Measurements from ENCODE around the gene ZNF654. TPM values are rescaled to one million over a fixed set of nuclear protein-coding genes. Genes with fewer than 3 reads are reported as not detected.

ZNF654 gene
- total and polyA plus RNA-seq, 9 of the 15 experiments (the other 6 are each of a cell fraction or from before 2014, with no cell fraction given): 2.4 to 8.6 (median 5.1) TPM

- Histone ChIP-seq H3K79me2 (ENCODE audit: control insufficient read depth, insufficient read depth, low read length) (peaks cover 75% of the 10 kb centered on the region), H3K9me1 (ENCODE audit: control insufficient read depth, insufficient read depth, low read length) (no peaks in the 10 kb centered on the region), H3K27me3 (ENCODE audit: control insufficient read depth in 2 of 2, insufficient read depth in 2 of 2, low read length in 2 of 2) (no peaks in the 10 kb centered on the region), H3K9ac (ENCODE audit: insufficient read depth in 1 of 2, low read depth in 2 of 2, low read length in 2 of 2) (peak overlapping the region; percentile 80 to 93), H3K4me3 (peak overlapping the region; percentile 96), H3K27ac (ENCODE audit: extremely low read depth, low read depth, low read length) (peak overlapping the region; percentile 93), H2AFZ (ENCODE audit: low read depth, low read length) (peak overlapping the region; percentile 28; the same call in 1 of the 2 replicates), H3K36me3 (ENCODE audit: control insufficient read depth, insufficient read depth, low read length) (peaks cover 31% of the 10 kb centered on the region), H3K9me3 (replicated peaks; ENCODE audit: control insufficient read depth, insufficient read depth, low read depth, low read length) (no peaks in the 10 kb centered on the region), H3K4me1 (replicated peaks in 1 of 2; ENCODE audit: control insufficient read depth in 2 of 2, insufficient read depth in 2 of 2, low read length in 2 of 2) (peaks cover 0 to 11% of the 10 kb centered on the region in 2 experiments; a peak in 1 of 5 replicates), H3K4me2 (ENCODE audit: insufficient read depth, low read length) (peak overlapping the region; percentile 75), H4K20me1 (replicated peaks; ENCODE audit: control insufficient read depth, insufficient read depth, low read length) (0 out of 2 replicates have a peak, but pooled peaks cover 2% of the 10 kb centered on the region)
- ChIA-PET CTCF (ENCODE audit: low intra/inter-chr PET ratio) (no interaction called here), POLR2A (interaction anchor here (1.4 kb wide), 1 partner anchor 10 kb away, joined by 8 read pairs; no protein-coding TSS in a partner anchor)
- ATAC-seq (no peak), FAIRE-seq (no peak), DNase-seq (ENCODE audit: extremely low read depth in 1 of 4, low spot score in 3 of 4) (no peak)
- BruUV-seq (replicated peaks): TSS peak; percentile 53
- 9% methylated on average over 16 of the region's 16 CpGs for WGBS (ENCODE audit: insufficient coverage, low coverage, missing lambda C conversion rate)
- intact Hi-C loops (cut with micrococcal nuclease) (loop anchor here (2.0 to 5.0 kb wide), 4 partner anchors 23 to 260 kb away; partner anchors contain the start of gene C3orf38), in situ Hi-C loops (cut with MboI) (no loop called here)
- TF ChIP-seq CTCF (IDR thresholded peaks at IDR 0.05 in 2 of 3, conservative IDR thresholded peaks at IDR 0.05 in 1 of 3; ENCODE audit: insufficient read depth in 2 of 3, low read depth in 1 of 3, low read length in 3 of 3) (peak in 1 of 3 experiments; percentile 15; a peak in 1 of 6 replicates), PYGO2 (tag; IDR thresholded peaks at IDR 0.05) (no peak), CHD1 (IDR thresholded peaks at IDR 0.05; ENCODE audit: low read length) (peak; percentile 51)
Measured at GRCh38 chr3:88057630-88058305, 1.3 kb upstream of the ZNF654 start.

Measured in K562 (cell line).